Mesenchymal stem cell (in vitro differentiated cells and primary cell): ENCODE data around the gene KATNB1.

ENCODE experiments used
- DNase-seq: peaks from one replicate; pipeline ENCODE4 v3.0.0-alpha.2; 2013
- H2AFZ ChIP-seq: one replicate; pipeline ENCODE4 v1.6.1; 2013; ENCODE audit warnings: low read depth, mild to moderate bottlenecking, control low read depth, inconsistent platforms, low read length, moderate library complexity
- H2AK5ac ChIP-seq: 2 replicates; pipeline ENCODE4 v1.6.1; 2013; ENCODE audit warnings: low read length, moderate library complexity, mild to moderate bottlenecking, inconsistent platforms; ENCODE audit not compliant: severe bottlenecking
- H2BK120ac ChIP-seq: one replicate; pipeline ENCODE4 v1.6.1; 2013; ENCODE audit warnings: low read depth, mild to moderate bottlenecking, inconsistent platforms, low read length, moderate library complexity
- H2BK12ac ChIP-seq, 2 experiments: one replicate each; pipeline ENCODE4 v1.6.1; 2013; ENCODE audit warnings: inconsistent platforms in 2 of 2, low read length in 2 of 2, mild to moderate bottlenecking in 2 of 2, moderate library complexity in 2 of 2, control low read depth in 1 of 2
- H2BK15ac ChIP-seq: one replicate; pipeline ENCODE4 v1.6.1; 2013; ENCODE audit warnings: mild to moderate bottlenecking, low read depth, inconsistent platforms; ENCODE audit not compliant: poor library complexity, severe bottlenecking
- H2BK5ac ChIP-seq: 2 replicates; pipeline ENCODE4 v1.6.1; 2013; ENCODE audit warnings: low read depth, mild to moderate bottlenecking, low read length, control low read depth, inconsistent platforms; ENCODE audit not compliant: poor library complexity, severe bottlenecking
- H3K14ac ChIP-seq, 2 experiments: one replicate each; pipeline ENCODE4 v1.6.1; 2013; ENCODE audit warnings: inconsistent platforms in 2 of 2, low read length in 2 of 2, control low read depth in 1 of 2, mild to moderate bottlenecking in 1 of 2, moderate library complexity in 1 of 2
- H3K18ac ChIP-seq, 2 experiments: one replicate each; pipeline ENCODE4 v1.6.1; 2013; ENCODE audit warnings: inconsistent platforms in 2 of 2, low read length in 2 of 2, control low read depth in 1 of 2, low read depth in 1 of 2, mild to moderate bottlenecking in 1 of 2
- H3K23ac ChIP-seq, 2 experiments: one replicate each; pipeline ENCODE4 v1.6.1; 2013; ENCODE audit warnings: inconsistent platforms in 2 of 2, low read length in 2 of 2, mild to moderate bottlenecking in 2 of 2, moderate library complexity in 2 of 2, control low read depth in 1 of 2
- H3K27ac ChIP-seq: 2 replicates; pipeline ENCODE4 v1.5.1; 2013; ENCODE audit warnings: mild to moderate bottlenecking, moderate library complexity, low read length, control low read depth, inconsistent platforms; ENCODE audit not compliant: poor library complexity, severe bottlenecking
- H3K27me3 ChIP-seq, 2 experiments: 2 replicates each; pipeline versions ENCODE4 v1.6.1 to v1.7.0; 2013; ENCODE audit warnings: low read length in 2 of 2, mild to moderate bottlenecking in 2 of 2, moderate library complexity in 2 of 2, control low read depth in 1 of 2, inconsistent platforms in 1 of 2; ENCODE audit not compliant: control insufficient read depth in 1 of 2, insufficient read depth in 1 of 2
- H3K36me3 ChIP-seq, 2 experiments: 2 replicates each; pipeline versions ENCODE4 v1.6.1 to v1.7.0; 2013; ENCODE audit warnings: low read length in 2 of 2, control low read depth in 1 of 2, inconsistent platforms in 1 of 2, low read depth in 1 of 2, mild to moderate bottlenecking in 1 of 2; ENCODE audit not compliant: insufficient read depth in 2 of 2, control insufficient read depth in 1 of 2
- H3K4ac ChIP-seq, 2 experiments: one replicate each; pipeline ENCODE4 v1.6.1; 2013; ENCODE audit warnings: inconsistent platforms in 2 of 2, low read length in 2 of 2, mild to moderate bottlenecking in 2 of 2, moderate library complexity in 2 of 2, control low read depth in 1 of 2, low read depth in 1 of 2
- H3K4me1 ChIP-seq: 2 replicates; pipeline ENCODE4 v1.6.1; 2013; ENCODE audit warnings: low read depth, low read length, control low read depth; ENCODE audit not compliant: control insufficient read depth, insufficient read depth
- H3K4me2 ChIP-seq: 2 replicates; pipeline ENCODE4 v1.6.1; 2013; ENCODE audit warnings: low read length, mild to moderate bottlenecking, inconsistent platforms; ENCODE audit not compliant: poor library complexity, severe bottlenecking
- H3K4me3 ChIP-seq, 2 experiments: 2 replicates each; pipeline versions ENCODE4 v1.5.1 to v1.7.0; 2013; ENCODE audit warnings: low read length in 2 of 2, mild to moderate bottlenecking in 2 of 2, control low read depth in 1 of 2, low read depth in 1 of 2; ENCODE audit not compliant: insufficient read depth in 1 of 2
- H3K79me1 ChIP-seq: replicated peaks from 2 replicates; pipeline ENCODE4 v1.6.1; 2013; ENCODE audit warnings: mild to moderate bottlenecking, control low read depth, low read length, inconsistent platforms; ENCODE audit not compliant: poor library complexity, severe bottlenecking
- H3K9ac ChIP-seq: 2 replicates; pipeline ENCODE4 v1.7.0; 2013; ENCODE audit warnings: mild to moderate bottlenecking, low read length, moderate library complexity
- H3K9me3 ChIP-seq: 2 replicates; pipeline ENCODE4 v1.7.0; 2013; ENCODE audit warnings: mild to moderate bottlenecking, low read length; ENCODE audit not compliant: control insufficient read depth
- H4K8ac ChIP-seq: one replicate; pipeline ENCODE4 v1.6.1; 2013; ENCODE audit warnings: inconsistent platforms, mild to moderate bottlenecking, low read length, moderate library complexity
- H4K91ac ChIP-seq: one replicate; pipeline ENCODE4 v1.6.1; 2013; ENCODE audit warnings: mild to moderate bottlenecking, low read length, inconsistent platforms
- WGBS: methylation state at CpG from one replicate; pipeline ENCODE4 v1.1.7; 2013; ENCODE audit warnings: mixed read lengths; 5-methylcytosine and 5-hydroxymethylcytosine counted together

Gene KATNB1

GRCh38 chr16:57755726-57756423, 20.3 kb downstream of the KATNB1 start:
- Histone ChIP-seq H3K9me3 (no peaks in the 10 kb centered on the region), H3K4me3 (no peak overlapping the region), H2AFZ (no peak overlapping the region), H3K79me1 (peaks cover 5% of the 10 kb centered on the region), H2BK12ac (no peak overlapping the region), H3K36me3 (peaks cover 46 to 96% of the 10 kb centered on the region in 2 experiments), H3K18ac (no peak overlapping the region), H3K27me3 (no peaks in the 10 kb centered on the region), H3K4me2 (no peak overlapping the region), H3K4ac (no peak overlapping the region), H3K4me1 (peaks cover 51% of the 10 kb centered on the region), H2BK120ac (no peak overlapping the region), H2BK15ac (no peak overlapping the region), H2BK5ac (no peak overlapping the region), H2AK5ac (no peak overlapping the region), H3K14ac (no peak overlapping the region), H3K27ac (no peak overlapping the region), H3K9ac (no peak overlapping the region), H3K23ac (no peak overlapping the region), H4K91ac (no peak overlapping the region), H4K8ac (no peak overlapping the region)
- no peak for DNase-seq
- 93% methylated on average over 17 of the region's 18 CpGs for WGBS

GRCh38 chr16:57756424-57757325, 21.1 kb downstream of the KATNB1 start:
- Histone ChIP-seq H4K8ac (no peak overlapping the region), H2AK5ac (peak overlapping the region; percentile 4), H3K79me1 (peaks cover 6% of the 10 kb centered on the region), H3K27me3 (no peaks in the 10 kb centered on the region), H3K4me1 (peaks cover 56% of the 10 kb centered on the region), H3K4me2 (no peak overlapping the region), H3K36me3 (peaks cover 44 to 96% of the 10 kb centered on the region in 2 experiments), H2AFZ (no peak overlapping the region), H2BK5ac (no peak overlapping the region), H3K4me3 (no peak overlapping the region), H3K23ac (no peak overlapping the region), H2BK12ac (peak overlapping the region in 1 of 2 experiments; percentile 24), H3K27ac (no peak overlapping the region), H2BK120ac (no peak overlapping the region), H4K91ac (peak overlapping the region; percentile 43), H3K14ac (no peak overlapping the region), H3K4ac (no peak overlapping the region), H3K9me3 (no peaks in the 10 kb centered on the region), H3K9ac (no peak overlapping the region), H3K18ac (no peak overlapping the region), H2BK15ac (no peak overlapping the region)
- no peak for DNase-seq
- 87% methylated on average over 15 of the region's 15 CpGs for WGBS

- Histone ChIP-seq H3K79me1 (peaks cover 8% of the 10 kb centered on the region), H2BK5ac (no peak overlapping the region), H2BK15ac (no peak overlapping the region), H3K27me3 (no peaks in the 10 kb centered on the region), H3K14ac (no peak overlapping the region), H3K4me2 (no peak overlapping the region), H2AFZ (no peak overlapping the region), H2BK12ac (no peak overlapping the region), H4K91ac (no peak overlapping the region), H3K4me3 (no peak overlapping the region), H3K4ac (peak overlapping the region in 1 of 2 experiments; percentile 37), H4K8ac (no peak overlapping the region), H3K9me3 (no peaks in the 10 kb centered on the region), H3K4me1 (peaks cover 61% of the 10 kb centered on the region), H3K36me3 (peaks cover 38 to 96% of the 10 kb centered on the region in 2 experiments), H2BK120ac (no peak overlapping the region), H2AK5ac (peak overlapping the region; percentile 10), H3K27ac (peak overlapping the region; percentile 36), H3K23ac (no peak overlapping the region), H3K9ac (no peak overlapping the region), H3K18ac (peak overlapping the region in 1 of 2 experiments; percentile 29)
- 55% methylated on average over 10 of the region's 11 CpGs for WGBS
- DNase-seq: peak; percentile 79
These were observed 21.8 kb downstream of the KATNB1 start for GRCh38 chr16:57757326-57757786.

GRCh38 chr16:57757883-57758282, 22.3 kb downstream of the KATNB1 start:
- peaks cover 38 to 96% of the 10 kb centered on the region in 2 experiments for H3K36me3 ChIP-seq
- H3K14ac ChIP-seq: no peak overlapping the region

More at GRCh38 chr16:57757883-57758282, 22.3 kb downstream of the KATNB1 start:
- no peaks in the 10 kb centered on the region for H3K9me3 ChIP-seq
- H2BK15ac ChIP-seq: no peak overlapping the region
- H3K27me3 ChIP-seq: no peaks in the 10 kb centered on the region
- H3K79me1 ChIP-seq: peaks cover 8% of the 10 kb centered on the region
- H2BK12ac ChIP-seq: no peak overlapping the region
- no peak for DNase-seq
- peak overlapping the region; percentile 36 for H3K27ac ChIP-seq
- over 99% methylated on average over 5 of the region's 7 CpGs for WGBS
- no peak overlapping the region for H3K18ac ChIP-seq
- H2AFZ ChIP-seq: no peak overlapping the region
- H2BK5ac ChIP-seq: no peak overlapping the region
- no peak overlapping the region for H3K4ac ChIP-seq
- H3K4me2 ChIP-seq: no peak overlapping the region
- H3K4me1 ChIP-seq: peaks cover 66% of the 10 kb centered on the region
- H4K8ac ChIP-seq: no peak overlapping the region
- H3K23ac ChIP-seq: no peak overlapping the region
- no peak overlapping the region for H2BK120ac ChIP-seq
- no peak overlapping the region for H3K4me3 ChIP-seq
- H3K9ac ChIP-seq: no peak overlapping the region
- peak overlapping the region; percentile 10 for H2AK5ac ChIP-seq
- no peak overlapping the region for H4K91ac ChIP-seq
